PC-3 (cell line): ENCODE data around the gene KLK4. TPM values are rescaled to one million over a fixed set of nuclear protein-coding genes. Genes with fewer than 3 reads are reported as not detected.

Experiments used
- ATAC-seq: fragments of 200-7000 bp; cut with Tn5 transposase; 2 replicates; pipeline ENCODE4 v1.9.1; 2020; ENCODE audit warnings: mild to moderate bottlenecking, moderate library complexity
- BruUV-seq: library from RNA; stranded (reverse); fragments of 400-500 nt; replicated peaks from 2 replicates; lab custom pipeline; 2021; lab: Mats Ljungman, UMichigan
- CTCF ChIA-PET: fragments of 300-600 bp; sonication (Branson Sonifier 250); formaldehyde crosslinking; loops from one replicate; lab custom pipeline; 2022; ENCODE audit warnings: antibody characterized with exemption; lab: Charles Lee
- POLR2A ChIA-PET: fragments of 300-600 bp; sonication (Branson Sonifier 250); formaldehyde crosslinking; loops from one replicate; lab custom pipeline; 2022; ENCODE audit warnings: antibody characterized with exemption; ENCODE audit not compliant: unreplicated experiment; lab: Charles Lee
- DNase-seq: peaks from one replicate; pipeline ENCODE4 v3.0.0-alpha.2; 2015
- H2AFZ ChIP-seq: fragments of 300-600 bp; sonication (generic); 2 replicates; pipeline ENCODE4 v1.6.0; 2016; ENCODE audit warnings: antibody characterized with exemption, low read length
- H3F3A ChIP-seq: fragments of 300-600 bp; sonication (generic); one replicate; pipeline ENCODE4 v1.6.0; 2017; ENCODE audit warnings: antibody characterized with exemption, low read length, control low read depth, mild to moderate bottlenecking; ENCODE audit not compliant: unreplicated experiment
- H3K27ac ChIP-seq: fragments of 300-600 bp; sonication (generic); 2 replicates; pipeline ENCODE4 v1.5.1; 2016; ENCODE audit warnings: mild to moderate bottlenecking, low read length
- H3K27me3 ChIP-seq: fragments of 300-600 bp; sonication (generic); 2 replicates; pipeline ENCODE4 v1.6.1; 2016; ENCODE audit warnings: low read length, mixed read lengths
- H3K36me3 ChIP-seq: fragments of 300-600 bp; sonication (generic); 2 replicates; pipeline ENCODE4 v1.6.1; 2016; ENCODE audit warnings: low read depth, mixed run types, low read length, mixed read lengths
- H3K4me1 ChIP-seq: fragments of 300-600 bp; sonication (generic); 2 replicates; pipeline ENCODE4 v1.5.1; 2016; ENCODE audit warnings: low read length; ENCODE audit not compliant: insufficient read depth
- H3K4me2 ChIP-seq: fragments of 300-600 bp; sonication (generic); 2 replicates; pipeline ENCODE4 v1.6.0; 2016; ENCODE audit warnings: low read length
- H3K4me3 ChIP-seq: fragments of 300-600 bp; sonication (generic); 2 replicates; pipeline ENCODE4 v1.5.1; 2016; ENCODE audit warnings: mild to moderate bottlenecking, low read length, mixed read lengths
- H3K79me2 ChIP-seq: fragments of 300-600 bp; sonication (generic); 2 replicates; pipeline ENCODE4 v1.6.1; 2017; ENCODE audit warnings: low read length, mixed read lengths
- H3K9ac ChIP-seq: fragments of 300-600 bp; sonication (generic); 2 replicates; pipeline ENCODE4 v1.6.0; 2016; ENCODE audit warnings: mild to moderate bottlenecking, low read length
- H3K9me2 ChIP-seq: fragments of 300-600 bp; sonication (generic); replicated peaks from 2 replicates; pipeline ENCODE4 v1.6.1; 2016; ENCODE audit warnings: mixed run types, low read length, mixed read lengths
- H3K9me3 ChIP-seq: fragments of 300-600 bp; sonication (generic); 2 replicates; pipeline ENCODE4 v1.6.1; 2016; ENCODE audit warnings: low read length, mixed read lengths
- H4K20me1 ChIP-seq: fragments of 300-600 bp; sonication (generic); 2 replicates; pipeline ENCODE4 v1.6.1; 2016; ENCODE audit warnings: low read length, mixed read lengths
- CTCF ChIP-seq: fragments of 300-600 bp; sonication (generic); conservative IDR thresholded peaks from 2 replicates; pipeline ENCODE4 v1.5.1; 2017; ENCODE audit warnings: antibody characterized with exemption, low read depth, mild to moderate bottlenecking, low read length
- EZH2 ChIP-seq: fragments of 300-600 bp; sonication (generic); IDR thresholded peaks from one replicate; pipeline ENCODE4 v1.6.1; 2017; ENCODE audit warnings: antibody characterized with exemption, mild to moderate bottlenecking, low read length; ENCODE audit not compliant: unreplicated experiment
- EZH2phosphoT487 ChIP-seq: fragments of 300-600 bp; sonication (generic); IDR thresholded peaks from 2 replicates; pipeline ENCODE4 v1.6.1; 2018; ENCODE audit warnings: mild to moderate bottlenecking, antibody characterized with exemption, low read length, borderline replicate concordance
- intact Hi-C: fragments of 100-400 bp; cut with micrococcal nuclease; formaldehyde crosslinking; loops from 2 replicates; pipeline ENCODE4 v1.9.0; 2023
- total RNA-seq: library from RNA; depleted of rRNA; stranded (reverse); fragments of >200 nt; gene quantifications from 2 replicates; pipeline ENCODE4 v1.2.3, GENCODE V29; 2014

The KLK4 gene
- total RNA-seq, 1 experiment from 2014 or later = not detected

- no peaks in the 10 kb centered on the region for H3K79me2 ChIP-seq
- H3K9ac ChIP-seq = no peak overlapping the region
- H3K4me3 ChIP-seq = no peak overlapping the region
- H3K4me1 ChIP-seq = peaks cover 13% of the 10 kb centered on the region
- no peak overlapping the region for H2AFZ ChIP-seq
- ChIA-PET POLR2A (no interaction called here), CTCF (no interaction called here)
- 0 out of 2 replicates have a peak, but pooled peaks cover 5% of the 10 kb centered on the region for H3K27me3 ChIP-seq
- no peaks in the 10 kb centered on the region for H3K9me2 ChIP-seq
- H3F3A ChIP-seq = no peaks in the 10 kb centered on the region
- no TSS peak for BruUV-seq
- no peaks in the 10 kb centered on the region for H3K9me3 ChIP-seq
- ATAC-seq = no peak
- intact Hi-C loops = no loop called here
- H4K20me1 ChIP-seq = no peaks in the 10 kb centered on the region
- no peak overlapping the region for H3K4me2 ChIP-seq
- no peaks in the 10 kb centered on the region for H3K36me3 ChIP-seq
- H3K27ac ChIP-seq = no peak overlapping the region
- DNase-seq = no peak
- no peak for TF ChIP-seq EZH2
- no peak for TF ChIP-seq EZH2phosphoT487
- TF ChIP-seq CTCF = no peak
Measured at GRCh38 chr19:50899569-50899968, 11.6 kb downstream of the KLK4 start.

DNA sequence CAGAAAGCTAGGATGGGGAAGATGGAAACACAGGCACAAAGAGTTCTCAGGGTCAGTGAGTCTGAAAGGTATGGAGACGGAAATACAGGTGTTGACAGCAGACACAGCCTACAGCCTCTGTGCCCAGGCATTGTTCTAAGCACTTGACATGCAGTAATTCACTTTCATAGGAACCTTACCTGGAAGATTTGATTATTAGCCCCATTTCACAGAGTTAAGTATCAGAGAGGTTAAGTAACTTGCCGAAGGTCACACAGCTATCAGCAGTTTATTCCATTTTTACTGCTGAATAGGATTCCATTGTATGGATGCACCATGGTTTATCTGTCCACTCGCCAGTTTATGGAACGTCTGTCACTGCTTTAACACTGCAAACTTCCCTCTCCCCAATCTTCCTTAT lies 13.2 kb downstream of the KLK4 start:
- ATAC-seq = no peak
- POLR2A ChIA-PET = no interaction called here
- DNase-seq = no peak
- H3F3A ChIP-seq = no peaks in the 10 kb centered on the region
- H3K9me2 ChIP-seq = no peaks in the 10 kb centered on the region
- H3K36me3 ChIP-seq = no peaks in the 10 kb centered on the region
- no peak overlapping the region for H3K9ac ChIP-seq
- H3K9me3 ChIP-seq = no peaks in the 10 kb centered on the region
- 0 out of 2 replicates have a peak, but pooled peaks cover 5% of the 10 kb centered on the region for H3K27me3 ChIP-seq
- no peaks in the 10 kb centered on the region for H3K79me2 ChIP-seq
- BruUV-seq = no TSS peak
- H2AFZ ChIP-seq = no peak overlapping the region
- H4K20me1 ChIP-seq = no peaks in the 10 kb centered on the region
- intact Hi-C loops = no loop called here
- no peak overlapping the region for H3K27ac ChIP-seq
- no peak overlapping the region for H3K4me2 ChIP-seq
- peaks cover 13% of the 10 kb centered on the region for H3K4me1 ChIP-seq
- H3K4me3 ChIP-seq = no peak overlapping the region
- CTCF ChIA-PET = interaction anchor here (1.5 kb wide), 1 partner anchor 24 kb away, joined by 3 read pairs; no protein-coding TSS in a partner anchor
- TF ChIP-seq CTCF (no peak), EZH2 (no peak), EZH2phosphoT487 (no peak)

- H3K79me2 ChIP-seq = no peaks in the 10 kb centered on the region
- no TSS peak for BruUV-seq
- H3K9me2 ChIP-seq = no peaks in the 10 kb centered on the region
- DNase-seq = peak; percentile 48
- H2AFZ ChIP-seq = no peak overlapping the region
- no peaks in the 10 kb centered on the region for H3F3A ChIP-seq
- no peaks in the 10 kb centered on the region for H4K20me1 ChIP-seq
- ChIA-PET CTCF (no interaction called here), POLR2A (no interaction called here)
- intact Hi-C loops = no loop called here
- H3K9ac ChIP-seq = no peak overlapping the region
- H3K36me3 ChIP-seq = no peaks in the 10 kb centered on the region
- H3K4me2 ChIP-seq = no peak overlapping the region
- TF ChIP-seq CTCF (peak; percentile 53), EZH2phosphoT487 (no peak)
- no peak overlapping the region for H3K27ac ChIP-seq
- 0 out of 2 replicates have a peak, but pooled peaks cover 5% of the 10 kb centered on the region for H3K27me3 ChIP-seq
- no peak overlapping the region for H3K4me3 ChIP-seq
- no peaks in the 10 kb centered on the region for H3K9me3 ChIP-seq
- peaks cover 13% of the 10 kb centered on the region for H3K4me1 ChIP-seq
- peak; percentile 45; the same call in 1 of the 2 replicates for ATAC-seq
Measured at GRCh38 chr19:50897612-50898011, 13.6 kb downstream of the KLK4 start.
